NCI-H2107 (cell line): ENCODE data around the gene INSRR.

ENCODE experiments used
- DNase-seq: peaks from one replicate; lab custom pipeline; 2025; lab: John Stamatoyannopoulos, UW

The INSRR gene

GRCh38 chr1:156804572-156805243 lies 54.2 kb downstream of the INSRR start:
- peak; percentile 81 for DNase-seq

- no peak for DNase-seq
Observed at GRCh38 chr1:156804026-156804425, 54.9 kb downstream of the INSRR start.

DNA sequence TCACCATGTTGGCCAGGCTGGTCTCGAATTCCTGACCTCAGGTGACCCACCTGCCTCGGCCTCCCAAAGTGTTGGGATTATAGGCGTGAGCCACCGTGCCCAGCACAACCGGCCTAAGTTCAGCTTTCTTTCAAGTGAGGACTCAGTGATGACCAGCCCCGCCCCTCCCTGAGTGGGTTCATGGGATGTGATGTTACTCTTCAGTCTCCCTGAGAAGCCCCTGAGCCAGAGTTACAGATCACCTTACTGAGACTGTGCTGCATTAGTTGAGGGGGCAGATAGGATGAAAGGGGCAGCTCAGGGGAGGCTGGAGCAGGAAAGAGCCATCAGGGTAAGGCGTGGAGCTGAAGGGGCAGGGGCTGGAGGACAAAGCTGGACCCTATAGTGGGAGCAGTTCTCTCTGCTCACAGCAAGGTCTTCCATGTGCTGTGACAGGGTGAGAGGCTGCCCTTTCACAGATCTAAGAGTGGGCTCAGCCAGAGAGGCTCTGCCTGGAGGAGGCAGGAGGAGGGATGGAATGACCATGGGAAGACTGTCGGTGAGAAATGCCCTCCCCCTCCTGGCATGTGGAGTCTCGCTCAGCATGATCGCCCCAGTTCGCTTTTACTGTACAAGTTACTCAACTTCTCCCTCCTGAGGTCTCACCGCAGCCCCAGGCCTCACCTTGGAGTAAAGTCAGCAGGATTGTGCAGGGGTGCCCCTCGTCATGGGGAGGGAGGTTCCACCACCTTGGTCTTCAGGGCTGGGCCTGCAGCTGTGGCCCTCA lies 55.6 kb downstream of the INSRR start:
- no peak for DNase-seq

GRCh38 chr1:156802421-156802935 lies 56.4 kb downstream of the INSRR start:
- DNase-seq, result no peak

DNA sequence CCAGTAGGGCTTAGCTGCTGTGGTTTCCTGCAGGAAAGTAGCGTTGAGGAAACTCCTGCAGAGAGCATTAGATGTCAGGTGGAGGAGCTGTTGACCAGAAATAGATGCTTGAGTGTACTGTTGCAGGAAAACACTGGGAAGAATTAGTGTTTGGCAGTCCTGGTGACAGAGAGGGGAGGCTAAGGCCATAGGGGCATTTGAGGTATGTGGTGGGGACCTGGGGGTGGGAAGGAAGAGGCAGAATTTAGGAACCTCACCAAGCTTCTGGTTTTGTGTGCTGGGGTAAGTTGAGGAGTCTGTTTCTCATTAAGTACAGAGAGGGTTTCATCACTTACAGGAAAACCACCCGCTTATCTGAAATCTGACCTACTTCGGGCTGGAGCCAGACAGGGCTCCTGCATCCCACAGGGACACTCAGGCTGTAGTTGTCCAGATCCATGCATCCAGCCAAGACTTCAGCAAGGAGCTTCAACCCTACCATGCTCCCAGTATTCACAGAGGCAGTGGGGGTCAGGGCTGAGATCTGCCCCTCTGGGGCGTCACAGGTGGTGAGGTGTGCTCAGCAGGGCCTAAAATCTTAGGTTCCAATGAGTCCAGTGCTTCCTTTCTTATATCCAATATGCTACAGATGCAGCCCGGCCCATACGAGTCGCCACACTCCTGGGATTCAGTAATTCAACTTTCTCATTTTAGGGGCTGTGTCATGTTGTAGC lies 57.4 kb downstream of the INSRR start:
- peak; percentile 63 for DNase-seq

DNA sequence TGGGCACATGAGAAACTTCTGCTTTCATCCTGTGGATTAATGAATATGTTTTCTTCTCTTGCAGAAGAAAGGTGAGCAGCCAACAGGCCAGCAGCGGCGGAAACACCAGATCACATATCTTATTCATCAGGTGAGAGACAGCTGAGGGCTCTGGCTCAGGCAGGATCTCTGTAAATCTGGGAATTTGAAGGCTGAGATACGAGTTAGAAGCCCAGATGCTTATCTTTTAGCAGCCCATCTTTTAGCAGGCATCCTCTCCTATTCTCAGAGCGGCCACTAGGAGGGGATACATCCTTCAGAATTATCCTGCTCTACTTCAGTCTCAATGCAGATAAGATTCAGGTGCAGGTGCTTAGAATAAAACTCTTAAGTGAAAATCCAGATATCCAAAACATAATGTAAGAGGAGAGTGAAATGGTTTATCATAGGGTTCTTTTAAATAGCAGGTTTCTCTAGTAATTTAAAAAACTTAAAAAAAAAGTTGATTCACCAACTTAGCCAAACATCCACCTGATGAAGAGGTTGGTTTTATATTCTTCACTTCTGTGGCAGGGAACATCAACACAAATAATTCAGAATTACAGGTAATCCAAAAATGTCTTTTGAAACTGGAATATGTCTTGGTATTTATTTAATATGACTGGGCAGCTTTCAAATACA lies 61.6 kb downstream of the INSRR start:
- DNase-seq, result peak; percentile 39

GRCh38 chr1:156796340-156797097 lies 62.4 kb downstream of the INSRR start:
- no peak for DNase-seq

GRCh38 chr1:156795787-156796186 lies 63.1 kb downstream of the INSRR start:
- DNase-seq, result no peak

DNA sequence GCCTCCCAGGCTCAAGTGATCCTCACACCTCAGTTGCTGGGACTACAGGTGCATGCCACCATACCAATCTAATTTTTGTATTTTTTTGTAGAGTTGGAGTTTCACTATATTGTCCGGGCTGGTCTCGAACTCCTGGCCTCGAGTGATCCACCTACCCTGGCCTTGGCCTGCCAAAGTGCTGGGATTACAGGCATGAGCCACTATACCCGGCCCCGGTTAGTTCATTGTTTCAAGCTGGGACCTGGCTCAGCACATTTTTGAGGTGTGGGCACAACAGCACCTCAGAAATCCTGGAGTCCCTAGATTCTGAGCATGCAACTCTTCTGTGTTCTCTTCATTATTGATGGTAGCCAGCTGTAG lies 63.6 kb downstream of the INSRR start:
- no peak for DNase-seq

GRCh38 chr1:156794506-156795373 lies 64.2 kb downstream of the INSRR start:
- DNase-seq, result no peak
